NCI-H2081 treated with DMSO at 0.1 percent for 48 hours (cell line): ENCODE data around the gene ARFGAP1.

Experiments
- DNase-seq: peaks from one replicate; lab custom pipeline; 2025; lab: John Stamatoyannopoulos, UW

The ARFGAP1 gene

DNA sequence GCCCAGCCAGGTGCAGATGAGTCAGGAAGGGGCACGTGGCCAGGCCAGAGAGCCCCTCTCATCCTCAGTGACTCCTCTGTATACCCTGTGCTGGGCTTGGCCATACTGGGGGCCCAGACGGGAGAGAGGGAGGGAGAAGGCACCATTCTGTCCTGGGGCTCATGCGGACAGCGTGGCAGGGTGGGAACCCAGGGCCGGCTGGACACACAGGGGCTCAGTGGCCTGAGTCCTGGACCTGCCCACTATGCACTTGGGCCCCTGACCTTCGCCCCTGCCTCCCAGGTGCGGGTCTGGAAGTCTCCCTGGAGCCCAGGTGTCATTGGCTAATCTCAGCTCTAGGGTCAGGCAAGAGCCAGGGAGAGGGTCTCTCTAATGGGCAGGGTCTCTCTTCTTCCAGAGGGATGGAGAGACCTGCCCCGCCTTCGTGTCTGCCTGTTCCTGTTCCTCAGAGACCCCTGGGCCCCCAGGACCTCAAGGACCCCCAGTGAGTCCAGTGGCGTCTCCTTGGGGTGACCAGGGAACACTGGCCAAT, 48.1 kb downstream of the ARFGAP1 start:
- no peak for DNase-seq

GRCh38 chr20:63321148-63321831, 48.7 kb downstream of the ARFGAP1 start:
- no peak for DNase-seq

DNA sequence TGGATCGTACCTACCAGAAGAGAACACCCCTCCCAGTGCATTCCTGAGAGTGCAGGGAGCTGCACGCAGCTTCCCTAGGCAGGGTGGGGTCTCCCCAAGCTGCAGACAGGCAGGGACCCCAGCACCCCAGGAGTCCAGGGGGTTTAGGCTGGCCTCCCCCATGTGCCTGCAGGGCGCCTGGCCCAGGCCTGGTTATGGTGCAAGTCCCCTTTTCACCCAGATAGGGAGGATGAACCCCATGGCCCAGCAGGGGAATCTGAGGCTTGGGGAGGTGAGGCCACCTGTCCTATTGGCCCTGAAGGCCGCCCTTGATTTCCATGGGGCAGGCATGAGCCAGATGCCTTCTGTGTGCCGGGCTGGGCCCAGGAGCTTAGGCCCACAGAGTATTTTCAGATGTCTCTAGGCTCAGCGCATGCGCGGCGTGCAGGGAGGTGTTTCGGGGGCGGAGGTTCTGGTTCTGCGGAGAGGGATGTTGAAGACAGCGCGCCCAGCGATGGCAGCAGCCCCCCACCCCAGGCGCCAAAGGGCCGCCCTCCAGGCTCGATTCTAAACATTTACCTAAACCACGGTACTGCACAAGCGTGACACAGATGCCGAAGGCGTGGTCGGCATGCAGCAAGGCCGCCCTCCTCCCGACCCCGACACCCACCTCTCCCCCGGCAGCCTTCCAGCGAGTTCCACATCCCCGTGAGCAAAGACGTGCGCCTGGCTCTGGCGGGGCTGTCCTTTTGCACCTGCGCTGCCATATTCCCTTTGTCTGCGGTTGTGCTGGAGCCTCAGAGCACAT, 49.7 kb downstream of the ARFGAP1 start:
- DNase-seq, result no peak

DNA sequence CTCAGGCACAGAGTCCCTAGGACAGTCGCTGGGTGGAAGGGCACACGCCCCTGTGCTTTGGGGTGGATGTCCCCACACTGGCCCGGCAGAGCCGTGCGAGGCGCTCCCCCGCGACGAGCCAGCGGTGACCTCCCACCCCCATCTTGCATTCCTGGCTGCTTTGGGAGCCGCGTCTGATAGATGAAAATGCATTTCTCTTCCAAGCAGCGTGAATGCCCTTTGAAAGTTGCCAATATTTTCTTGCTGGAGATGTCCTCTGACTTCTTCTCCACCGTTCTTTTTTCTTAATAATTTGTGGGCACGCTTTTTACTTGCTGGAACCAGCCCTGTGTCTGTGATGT, 50.3 kb downstream of the ARFGAP1 start:
- no peak for DNase-seq

- no peak for DNase-seq
Measured at GRCh38 chr20:63323357-63323981, 50.9 kb downstream of the ARFGAP1 start.

DNA sequence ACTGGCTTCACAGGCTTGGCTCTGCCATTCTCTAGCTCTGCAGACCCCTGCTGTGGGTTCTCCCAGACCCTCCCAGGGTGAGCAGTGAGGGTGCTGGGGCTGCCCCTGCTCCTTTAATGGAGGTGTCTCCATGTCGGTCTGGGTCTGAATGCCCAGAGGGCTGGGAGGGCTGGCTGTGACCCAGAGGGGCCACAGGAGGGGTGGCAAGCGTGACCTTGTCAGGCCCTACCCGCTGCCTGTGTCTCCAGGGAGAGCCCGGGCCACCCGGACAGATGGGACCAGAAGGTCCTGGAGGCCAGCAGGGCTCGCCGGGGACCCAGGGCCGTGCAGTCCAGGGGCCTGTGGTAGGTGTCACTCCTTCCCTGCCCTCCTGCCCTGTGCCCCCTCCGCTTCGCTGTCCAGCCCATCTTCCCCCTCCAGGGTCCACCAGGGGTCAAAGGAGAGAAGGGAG, 52.4 kb downstream of the ARFGAP1 start:
- no peak for DNase-seq

DNA sequence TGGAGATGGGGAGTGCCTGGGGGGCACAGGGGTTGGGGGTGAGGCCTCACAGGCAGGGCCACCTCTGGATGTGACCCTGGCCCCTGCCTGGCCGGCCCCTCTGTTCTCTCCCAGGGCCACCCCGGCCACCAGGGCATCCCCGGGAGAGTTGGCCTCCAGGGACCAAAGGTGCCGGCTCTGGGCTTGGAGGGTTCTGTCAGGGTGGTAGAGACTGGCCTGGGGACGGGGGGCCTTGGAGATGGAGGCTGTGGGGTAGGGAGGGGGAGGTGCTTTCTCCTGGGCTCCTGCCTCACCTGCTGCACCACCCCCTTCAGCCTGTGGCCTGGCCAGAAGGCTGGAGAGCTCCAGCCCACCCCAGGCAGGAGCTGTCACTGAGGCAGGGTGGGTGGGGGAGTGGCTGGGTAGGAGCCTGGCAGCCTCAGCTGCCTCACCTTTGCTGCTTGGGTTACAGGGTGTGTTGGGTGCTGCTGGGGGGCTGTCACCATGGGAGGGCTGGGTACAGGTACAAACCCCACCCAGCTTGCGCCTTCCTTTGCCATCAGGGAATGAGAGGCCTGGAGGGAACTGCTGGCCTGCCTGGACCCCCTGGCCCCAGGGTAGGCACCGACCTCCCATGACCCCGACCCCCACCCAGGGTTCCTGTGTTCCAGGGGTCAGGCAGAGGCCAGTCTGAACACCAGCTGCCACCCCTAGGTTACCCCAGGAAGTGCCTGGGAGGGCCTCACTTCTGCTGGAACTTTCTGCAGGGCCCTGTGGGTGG, 53.1 kb downstream of the ARFGAP1 start:
- no peak for DNase-seq

- DNase-seq, result no peak
Measured at GRCh38 chr20:63326314-63327230, 54.0 kb downstream of the ARFGAP1 start.

GRCh38 chr20:63327231-63327745, 54.7 kb downstream of the ARFGAP1 start:
- DNase-seq, result no peak

GRCh38 chr20:63328026-63328700, 55.5 kb downstream of the ARFGAP1 start:
- DNase-seq, result no peak

GRCh38 chr20:63328718-63329275, 56.2 kb downstream of the ARFGAP1 start:
- no peak for DNase-seq

GRCh38 chr20:63329331-63330083, 56.9 kb downstream of the ARFGAP1 start:
- DNase-seq, result no peak

DNA sequence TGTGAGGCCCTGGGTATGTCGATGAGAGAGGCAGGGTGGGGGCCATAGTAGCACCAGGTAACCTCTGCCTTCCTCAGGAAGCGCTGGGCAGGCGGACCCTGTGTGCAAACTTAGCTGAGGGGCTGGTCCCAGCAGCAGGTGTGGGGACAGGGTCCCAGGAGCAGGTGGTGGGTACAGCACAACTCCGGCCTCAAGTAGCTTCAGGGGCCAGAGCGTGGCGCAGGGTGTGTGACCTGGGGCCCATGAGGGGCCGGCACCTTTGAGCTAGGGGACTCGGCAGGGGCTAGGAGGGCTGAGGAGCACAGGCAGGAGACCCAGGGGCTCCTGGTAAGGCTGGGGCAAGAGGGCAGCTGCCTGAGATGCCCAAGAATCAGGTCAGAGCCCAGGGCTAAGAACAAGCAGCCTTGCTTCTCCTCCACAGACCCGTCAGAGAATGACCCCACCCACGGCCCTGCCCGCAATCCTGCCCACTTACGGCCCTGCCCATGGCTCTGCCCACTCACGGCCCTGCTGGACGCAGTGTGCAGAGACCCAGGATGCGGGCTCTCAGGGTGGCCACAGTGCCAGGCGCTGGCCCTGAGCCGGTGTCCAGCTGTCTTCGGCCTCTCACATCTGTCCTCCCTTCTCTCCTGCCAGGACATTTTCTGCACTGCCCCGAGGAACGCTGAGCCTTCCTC, 57.6 kb downstream of the ARFGAP1 start:
- DNase-seq, result no peak

DNA sequence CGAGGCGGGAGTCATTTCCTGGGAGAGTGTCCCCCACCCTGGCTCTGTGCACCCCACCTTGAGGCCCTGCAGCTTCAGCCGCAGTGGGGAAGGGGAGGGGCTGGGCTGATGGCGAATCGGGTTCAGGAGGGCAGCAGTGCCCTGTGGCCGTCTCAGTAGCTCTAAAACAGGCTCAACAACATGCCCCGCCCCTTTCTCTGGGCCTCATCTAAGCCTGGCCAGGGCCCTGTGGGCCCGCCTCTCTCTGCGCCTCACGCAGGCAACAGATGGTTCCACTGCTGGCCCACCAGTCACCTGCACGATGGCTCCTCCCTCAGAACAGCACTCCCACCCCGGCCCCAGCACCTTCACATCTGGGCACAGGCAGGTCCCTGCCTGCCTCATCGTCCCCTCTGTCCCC, 58.3 kb downstream of the ARFGAP1 start:
- no peak for DNase-seq

GRCh38 chr20:63331741-63332400, 59.3 kb downstream of the ARFGAP1 start:
- DNase-seq, result no peak

DNA sequence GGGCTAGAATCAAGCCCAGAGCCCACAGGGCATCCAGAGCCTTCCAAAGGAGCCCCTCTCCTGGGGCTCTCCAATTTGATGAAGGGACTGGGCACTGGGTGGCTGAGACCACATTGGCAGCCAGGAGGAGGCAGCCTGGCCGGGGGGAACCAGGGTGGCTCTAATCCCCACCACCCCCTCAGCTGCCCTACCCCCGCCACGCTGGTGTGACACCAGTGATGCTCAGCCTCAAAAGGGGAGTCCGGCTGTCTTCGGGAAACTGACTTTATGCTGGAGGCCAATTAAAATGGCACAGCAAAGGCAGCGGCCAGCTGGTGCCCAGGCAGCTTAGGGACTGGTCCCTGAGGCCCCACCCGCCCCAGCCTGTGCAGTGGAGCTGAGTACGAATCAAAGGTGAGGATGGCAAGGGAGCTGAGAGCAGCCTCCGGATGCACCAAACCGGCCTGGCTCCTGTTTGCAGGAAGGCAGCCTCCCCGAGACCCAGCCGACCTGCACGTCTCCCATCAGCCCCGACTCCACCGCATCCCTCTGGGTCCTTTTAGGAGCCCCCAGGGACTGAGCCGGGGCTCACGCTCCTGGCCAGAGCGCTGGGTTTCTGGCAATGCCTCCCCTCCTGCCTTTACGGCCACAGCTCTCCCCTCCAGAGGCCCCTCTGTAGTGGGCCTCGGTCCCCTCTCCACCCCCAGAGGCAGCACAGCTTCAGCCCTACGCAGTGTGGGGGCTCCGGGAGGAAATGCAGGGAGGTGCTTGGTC, 60.1 kb downstream of the ARFGAP1 start:
- DNase-seq, result no peak

GRCh38 chr20:63333241-63333836, 60.7 kb downstream of the ARFGAP1 start:
- no peak for DNase-seq
